NB4 (cell line): ENCODE results near the gene TOR1A.

ENCODE experiments used
- DNase-seq: peaks from one replicate; pipeline ENCODE4 v3.0.0; 2010; ENCODE audit warnings: low read depth
- H3K4me3 ChIP-seq: one replicate; pipeline ENCODE4 v1.5.1; 2011; ENCODE audit warnings: mild to moderate bottlenecking, low read depth, low read length, moderate library complexity
- CTCF ChIP-seq: IDR thresholded peaks from one replicate; pipeline ENCODE4 v1.5.1; 2012; ENCODE audit warnings: low read depth, low read length
- MAX ChIP-seq: IDR thresholded peaks from 2 replicates; pipeline ENCODE4 v1.6.1; 2011; ENCODE audit warnings: low read depth, low read length
- MYC ChIP-seq: IDR thresholded peaks from 2 replicates; pipeline ENCODE4 v1.6.1; 2011; ENCODE audit warnings: low read depth, low read length
- POLR2A ChIP-seq: IDR thresholded peaks from 2 replicates; pipeline ENCODE4 v1.6.1; 2011; ENCODE audit warnings: mild to moderate bottlenecking; ENCODE audit not compliant: insufficient read length; ENCODE audit errors: extremely low read depth

Gene TOR1A

DNA sequence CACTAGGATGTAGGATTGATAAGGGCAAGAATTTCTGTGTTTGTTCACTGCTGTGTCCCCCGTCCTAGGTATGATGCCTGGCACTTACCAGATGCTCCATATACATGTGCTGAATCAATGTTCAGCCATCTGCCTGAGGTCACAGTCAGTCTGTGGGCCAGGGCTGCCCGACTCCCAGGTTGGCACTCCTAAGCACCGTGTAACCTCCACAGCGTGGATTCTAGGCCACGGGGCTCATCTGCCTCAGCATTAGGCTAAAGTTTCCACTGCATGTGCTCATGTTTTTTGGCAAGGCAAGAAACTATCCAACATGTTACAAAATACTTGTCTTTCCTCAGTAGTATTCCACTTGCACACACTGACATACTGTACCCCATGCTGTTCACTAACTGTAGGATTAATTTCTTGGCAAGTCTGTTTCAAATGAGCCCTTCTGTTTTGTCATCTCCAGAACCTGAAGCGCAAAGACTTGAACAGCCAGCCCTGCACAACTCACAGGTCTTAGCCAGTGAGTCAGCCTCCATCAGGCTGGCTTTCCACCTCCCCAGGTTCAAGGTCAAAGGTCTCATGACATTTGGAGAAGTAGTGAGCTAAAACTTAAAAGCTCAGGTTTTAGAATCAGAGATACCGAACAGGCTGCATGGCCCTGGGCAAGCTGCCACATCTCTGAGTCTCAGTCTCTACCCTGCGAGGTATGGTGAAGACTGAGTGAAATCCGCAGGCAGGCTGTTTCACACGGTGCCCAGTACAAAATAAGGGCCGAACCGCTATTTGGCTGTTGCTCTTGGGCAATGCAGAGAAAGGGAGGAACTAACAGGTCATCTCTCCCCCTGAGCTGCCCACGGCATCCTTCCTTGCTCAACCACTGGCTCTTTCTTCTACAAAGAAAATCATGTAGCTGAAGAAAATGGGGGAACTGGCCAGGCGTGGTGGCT is 7.2 kb downstream of the TOR1A start:
- H3K4me3 ChIP-seq, result peak overlapping the region; percentile 49
- peak; percentile 96 for DNase-seq
- TF ChIP-seq CTCF (no peak), POLR2A (peak; percentile 56), MAX (peak; percentile 59), MYC (peak; percentile 52; the same call in 1 of the 2 replicates)

- no peak for DNase-seq
- no peak overlapping the region for H3K4me3 ChIP-seq
- TF ChIP-seq MYC (no peak), MAX (no peak), POLR2A (no peak), CTCF (no peak)
These were observed 8.7 kb downstream of the TOR1A start for GRCh38 chr9:129815278-129815677.

GRCh38 chr9:129814432-129815223 is 9.3 kb downstream of the TOR1A start:
- no peak for TF ChIP-seq CTCF
- TF ChIP-seq MAX, result no peak
- TF ChIP-seq POLR2A, result no peak
- no peak for TF ChIP-seq MYC
- no peak overlapping the region for H3K4me3 ChIP-seq
- no peak for DNase-seq

DNA sequence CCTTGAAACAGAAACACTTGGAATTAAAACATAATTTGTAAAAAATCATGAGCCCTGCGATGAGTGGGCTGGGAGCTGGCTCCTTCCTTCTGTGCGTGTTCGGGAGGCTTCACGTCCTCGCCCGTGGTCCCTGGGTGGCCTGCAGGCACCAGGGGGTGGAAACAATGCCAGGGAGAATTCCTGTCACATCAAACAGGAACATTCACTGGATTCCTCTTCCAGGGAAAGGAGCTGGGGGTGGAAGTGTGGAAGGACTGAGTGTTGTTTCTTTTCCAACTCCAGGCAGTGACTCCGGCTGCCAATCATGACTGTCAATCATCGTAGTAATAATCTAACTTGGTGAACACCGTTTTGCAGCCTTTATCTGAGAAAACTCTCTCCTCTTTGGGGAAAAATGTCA is 10.3 kb downstream of the TOR1A start:
- DNase-seq, result no peak

More for the DNA sequence above, 10.3 kb downstream of the TOR1A start:
- no peak for TF ChIP-seq POLR2A
- no peak for TF ChIP-seq MAX
- TF ChIP-seq MYC, result no peak
- TF ChIP-seq CTCF, result no peak
- no peak overlapping the region for H3K4me3 ChIP-seq
